OCI-LY1 (cell line): ENCODE results near the gene NAGLU.

Source experiments
- H2AFZ ChIP-seq: fragments of 200-600 bp; sonication (generic), shearing (Covaris generic); 2 replicates; pipeline ENCODE4 v1.6.0; 2014; ENCODE audit warnings: antibody characterized with exemption, mild to moderate bottlenecking, low read length
- H3F3A ChIP-seq: fragments of 200-600 bp; sonication (generic), shearing (Covaris generic); 2 replicates; pipeline ENCODE4 v1.6.0; 2014; ENCODE audit warnings: mild to moderate bottlenecking, antibody characterized with exemption, low read length, moderate library complexity; ENCODE audit not compliant: insufficient read depth
- H3K27ac ChIP-seq: fragments of 200-600 bp; sonication (generic); 2 replicates; pipeline ENCODE4 v1.5.1; 2014; ENCODE audit warnings: low read length, mixed run types, mild to moderate bottlenecking, low read depth; ENCODE audit not compliant: poor library complexity, severe bottlenecking
- H3K27me3 ChIP-seq: fragments of 200-600 bp; sonication (generic); 2 replicates; pipeline ENCODE4 v1.6.0; 2014; ENCODE audit warnings: antibody characterized with exemption, mild to moderate bottlenecking, low read length, moderate library complexity; ENCODE audit not compliant: insufficient read depth
- H3K36me3 ChIP-seq: fragments of 200-600 bp; sonication (generic); 2 replicates; pipeline ENCODE4 v1.6.1; 2014; ENCODE audit warnings: mild to moderate bottlenecking, antibody characterized with exemption, low read length, moderate library complexity, mixed read lengths; ENCODE audit not compliant: insufficient read depth
- H3K4me1 ChIP-seq: fragments of 200-600 bp; sonication (generic); 2 replicates; pipeline ENCODE4 v1.5.1; 2014; ENCODE audit warnings: mild to moderate bottlenecking, low read length, moderate library complexity; ENCODE audit not compliant: insufficient read depth, severe bottlenecking
- H3K4me2 ChIP-seq: fragments of 200-600 bp; sonication (generic), shearing (Covaris generic); 2 replicates; pipeline ENCODE4 v1.6.1; 2014; ENCODE audit warnings: low read length
- H3K4me3 ChIP-seq: fragments of 200-600 bp; sonication (generic); 2 replicates; pipeline ENCODE4 v1.5.1; 2014; ENCODE audit warnings: low read length, low read depth, mild to moderate bottlenecking, mixed read lengths; ENCODE audit not compliant: poor library complexity, severe bottlenecking
- H3K79me2 ChIP-seq: fragments of 200-600 bp; shearing (Covaris generic); 2 replicates; pipeline ENCODE4 v1.6.1; 2016; ENCODE audit warnings: mixed run types, low read length, mixed read lengths; ENCODE audit not compliant: insufficient read depth
- H3K9ac ChIP-seq: fragments of 200-600 bp; sonication (generic), shearing (Covaris generic); 2 replicates; pipeline ENCODE4 v1.6.1; 2014; ENCODE audit warnings: mild to moderate bottlenecking, low read length, mixed read lengths
- H3K9me2 ChIP-seq: fragments of 200-600 bp; sonication (generic), shearing (Covaris generic); 2 replicates; pipeline ENCODE4 v1.6.1; 2014; ENCODE audit warnings: low read depth, mild to moderate bottlenecking, low read length, mixed read lengths
- H3K9me3 ChIP-seq: fragments of 200-600 bp; shearing (Covaris generic); 2 replicates; pipeline ENCODE4 v1.6.1; 2014; ENCODE audit warnings: low read length, mixed read lengths
- H4K20me1 ChIP-seq: fragments of 200-600 bp; sonication (generic), shearing (Covaris generic); 2 replicates; pipeline ENCODE4 v1.6.0; 2016; ENCODE audit warnings: mild to moderate bottlenecking, low read length; ENCODE audit not compliant: insufficient read depth
- CTCF ChIP-seq: fragments of 200-600 bp; sonication (generic), shearing (Covaris generic); IDR thresholded peaks from 2 replicates; pipeline ENCODE4 v1.5.1; 2017; ENCODE audit warnings: mild to moderate bottlenecking, antibody characterized with exemption, low read length, moderate library complexity, mixed read lengths
- EZH2 ChIP-seq: fragments of 200-600 bp; sonication (generic), shearing (Covaris generic); IDR thresholded peaks from 2 replicates; pipeline ENCODE4 v1.8.0; 2017; ENCODE audit warnings: borderline replicate concordance, mixed run types, mild to moderate bottlenecking, antibody characterized with exemption, low read length, moderate library complexity, mixed read lengths

The NAGLU gene

GRCh38 chr17:42531455-42532354, 4.3 kb upstream of the NAGLU start:
- Histone ChIP-seq H3K4me1 (peaks cover 35% of the 10 kb centered on the region), H3K9me3 (no peaks in the 10 kb centered on the region), H2AFZ (no peak overlapping the region), H3K4me3 (peak overlapping the region; percentile 58), H3K9ac (peak overlapping the region; percentile 60; the same call in 1 of the 2 replicates), H3K27ac (peak overlapping the region; percentile 63), H3K36me3 (no peaks in the 10 kb centered on the region), H3K9me2 (no peaks in the 10 kb centered on the region), H3K79me2 (no peaks in the 10 kb centered on the region), H3F3A (no peaks in the 10 kb centered on the region), H3K27me3 (no peaks in the 10 kb centered on the region; the same call in 1 of the 2 replicates), H3K4me2 (peak overlapping the region; percentile 74), H4K20me1 (no peaks in the 10 kb centered on the region)
- TF ChIP-seq EZH2 (no peak), CTCF (peak; percentile 37; the same call in 1 of the 2 replicates)

GRCh38 chr17:42535155-42536047, 640 bp upstream of the NAGLU start:
- H4K20me1 ChIP-seq, result no peaks in the 10 kb centered on the region
- peaks cover 7% of the 10 kb centered on the region for H3K36me3 ChIP-seq
- TF ChIP-seq EZH2, result no peak
- no peak for TF ChIP-seq CTCF
- no peaks in the 10 kb centered on the region for H3K9me2 ChIP-seq
- no peaks in the 10 kb centered on the region for H3K79me2 ChIP-seq
- H3K9ac ChIP-seq, result peak overlapping the region; percentile 68
- peak overlapping the region; percentile 70 for H3K4me3 ChIP-seq
- H3K27ac ChIP-seq, result peak overlapping the region; percentile 79
- H3K4me1 ChIP-seq, result peaks cover 35% of the 10 kb centered on the region
- peak overlapping the region; percentile 87 for H3K4me2 ChIP-seq
- H3F3A ChIP-seq, result no peaks in the 10 kb centered on the region
- no peaks in the 10 kb centered on the region for H3K9me3 ChIP-seq
- H2AFZ ChIP-seq, result 0 out of 2 replicates have a peak overlapping the region, but pooled peaks have one; percentile 32
- H3K27me3 ChIP-seq, result no peaks in the 10 kb centered on the region

- Histone ChIP-seq H3K27me3 (no peaks in the 10 kb centered on the region), H3K9me3 (no peaks in the 10 kb centered on the region), H3K36me3 (peaks cover 16% of the 10 kb centered on the region), H3K9me2 (no peaks in the 10 kb centered on the region), H3K4me2 (peak overlapping the region; percentile 82), H3K9ac (peak overlapping the region; percentile 63), H3K27ac (peak overlapping the region; percentile 65), H3K4me1 (peaks cover 24% of the 10 kb centered on the region), H3K4me3 (peak overlapping the region; percentile 70), H4K20me1 (no peaks in the 10 kb centered on the region), H3K79me2 (no peaks in the 10 kb centered on the region), H2AFZ (no peak overlapping the region), H3F3A (no peaks in the 10 kb centered on the region)
- TF ChIP-seq CTCF (no peak), EZH2 (no peak)
Measured at GRCh38 chr17:42536372-42537155, 523 bp downstream of the NAGLU start.
